Activated CD8-positive, alpha-beta memory T cell treated with anti-CD3 and anti-CD28 coated beads, Interleukin-2, amount 50 U/mL, for 24 hours (primary cell): Measurements from ENCODE around the gene KRTAP10-4.

Source experiments
- DNase-seq: peaks from one replicate; pipeline ENCODE4 v3.0.0-alpha.2; 2020; ENCODE audit errors: extremely low read depth

KRTAP10-4 gene

GRCh38 chr21:44615466-44615865 is 41.9 kb downstream of the KRTAP10-4 start:
- no peak for DNase-seq

- DNase-seq: no peak
Observed at GRCh38 chr21:44615911-44616590, 42.5 kb downstream of the KRTAP10-4 start.

- DNase-seq: no peak
Observed at GRCh38 chr21:44616591-44616926, 43.0 kb downstream of the KRTAP10-4 start.

GRCh38 chr21:44617071-44617501 is 43.6 kb downstream of the KRTAP10-4 start:
- DNase-seq: no peak

GRCh38 chr21:44618504-44618903 is 45.0 kb downstream of the KRTAP10-4 start:
- no peak for DNase-seq

- DNase-seq: peak; percentile 30
Observed at GRCh38 chr21:44618909-44619308, 45.4 kb downstream of the KRTAP10-4 start.

GRCh38 chr21:44619886-44620285 is 46.4 kb downstream of the KRTAP10-4 start:
- no peak for DNase-seq

GRCh38 chr21:44623575-44623974 is 50.0 kb downstream of the KRTAP10-4 start:
- no peak for DNase-seq
